ENCODE data around the gene SLC6A5.

Gene SLC6A5

DNA sequence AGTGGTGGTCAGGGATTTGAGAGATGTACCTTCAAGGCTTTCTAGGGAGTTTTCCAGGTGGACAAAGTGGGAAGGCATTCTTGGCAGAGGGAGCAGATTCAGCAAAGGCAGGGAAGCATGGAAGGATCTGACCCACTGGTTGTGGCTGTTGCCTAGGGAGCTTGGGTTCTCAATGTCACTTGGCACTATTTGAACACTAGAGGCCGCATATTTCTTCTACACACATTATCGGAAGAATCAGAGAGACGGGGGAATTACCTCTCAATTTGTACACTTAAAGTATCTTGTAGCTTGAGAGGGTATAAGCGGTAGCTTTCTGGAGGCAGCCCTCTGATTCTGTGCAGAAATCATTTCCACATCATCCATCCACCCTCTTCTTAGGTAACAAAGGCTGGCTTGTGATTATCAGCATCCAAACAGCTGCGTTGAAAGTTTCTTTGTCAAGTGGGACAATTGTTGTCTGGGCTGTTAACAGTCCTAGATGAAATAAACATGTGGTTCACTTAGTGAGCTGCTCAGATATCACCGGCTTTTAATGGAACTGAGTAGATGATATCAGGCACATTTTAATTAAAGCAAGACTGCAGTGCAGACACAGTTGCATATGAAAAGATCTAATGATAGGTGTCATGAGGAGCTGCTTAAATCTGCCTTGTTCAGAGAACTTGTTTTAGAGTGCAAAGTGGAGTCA is 72.6 kb downstream of the SLC6A5 start:
- H3K27ac ChIP-seq = no peak overlapping the region
- H3K9me3 ChIP-seq = no peaks in the 10 kb centered on the region
- no peaks in the 10 kb centered on the region for H3K4me1 ChIP-seq (ENCODE audit: control insufficient read depth in 1 of 2, insufficient read depth in 1 of 2, low read depth in 1 of 2, low read length in 1 of 2)
- H3K27me3 ChIP-seq = peaks cover 76% of the 10 kb centered on the region
- H3K36me3 ChIP-seq = no peaks in the 10 kb centered on the region
- H3K4me3 ChIP-seq (ENCODE audit: low read depth in 1 of 2, low read length in 1 of 2) = no peak overlapping the region
- TF ChIP-seq, protein P1, sequence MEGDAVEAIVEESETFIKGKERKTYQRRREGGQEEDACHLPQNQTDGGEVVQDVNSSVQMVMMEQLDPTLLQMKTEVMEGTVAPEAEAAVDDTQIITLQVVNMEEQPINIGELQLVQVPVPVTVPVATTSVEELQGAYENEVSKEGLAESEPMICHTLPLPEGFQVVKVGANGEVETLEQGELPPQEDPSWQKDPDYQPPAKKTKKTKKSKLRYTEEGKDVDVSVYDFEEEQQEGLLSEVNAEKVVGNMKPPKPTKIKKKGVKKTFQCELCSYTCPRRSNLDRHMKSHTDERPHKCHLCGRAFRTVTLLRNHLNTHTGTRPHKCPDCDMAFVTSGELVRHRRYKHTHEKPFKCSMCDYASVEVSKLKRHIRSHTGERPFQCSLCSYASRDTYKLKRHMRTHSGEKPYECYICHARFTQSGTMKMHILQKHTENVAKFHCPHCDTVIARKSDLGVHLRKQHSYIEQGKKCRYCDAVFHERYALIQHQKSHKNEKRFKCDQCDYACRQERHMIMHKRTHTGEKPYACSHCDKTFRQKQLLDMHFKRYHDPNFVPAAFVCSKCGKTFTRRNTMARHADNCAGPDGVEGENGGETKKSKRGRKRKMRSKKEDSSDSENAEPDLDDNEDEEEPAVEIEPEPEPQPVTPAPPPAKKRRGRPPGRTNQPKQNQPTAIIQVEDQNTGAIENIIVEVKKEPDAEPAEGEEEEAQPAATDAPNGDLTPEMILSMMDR (IDR thresholded peaks at IDR 0.05) = no peak

DNA sequence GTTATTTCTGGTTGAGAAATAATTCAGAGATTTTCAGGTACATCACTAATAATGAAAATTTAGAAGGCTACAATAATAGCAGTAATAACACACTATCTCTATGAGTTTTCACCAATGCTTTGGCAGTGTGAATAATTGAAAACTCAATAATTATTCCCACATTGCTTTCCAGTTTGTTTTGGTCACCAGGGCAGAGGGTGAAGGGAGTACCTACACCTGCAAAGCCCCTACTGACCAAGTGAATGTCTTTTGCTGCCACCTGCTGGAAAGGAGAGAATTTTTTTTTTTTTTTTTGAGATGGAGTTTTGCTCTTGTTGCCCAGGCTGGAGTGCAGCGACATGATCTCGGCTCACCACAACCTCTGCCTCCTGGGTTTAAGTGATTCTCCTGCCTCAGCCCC is 73.2 kb downstream of the SLC6A5 start:
- peaks cover 70% of the 10 kb centered on the region for H3K27me3 ChIP-seq

DNA sequence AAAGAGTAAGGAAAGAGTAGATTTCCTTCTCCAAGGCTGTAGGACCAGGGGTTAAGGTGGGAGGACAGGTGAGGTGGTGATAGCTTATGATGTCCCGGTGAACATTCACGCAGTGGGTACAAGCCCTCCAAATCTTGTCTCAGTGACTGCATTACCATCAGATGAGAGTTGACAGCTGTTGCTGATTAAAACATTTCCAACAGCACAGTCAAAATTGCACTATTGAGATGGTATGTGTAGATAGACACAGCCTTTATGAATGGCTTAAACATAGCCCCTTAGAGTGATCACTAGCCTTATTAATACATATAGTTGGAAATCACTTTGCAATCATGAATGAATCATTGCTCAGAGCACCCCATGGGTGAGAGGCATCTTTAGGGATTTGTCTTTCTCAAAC is 77.2 kb downstream of the SLC6A5 start:
- H3K27ac ChIP-seq = no peak overlapping the region
- no peak overlapping the region for H3K4me3 ChIP-seq (ENCODE audit: low read depth in 1 of 2, low read length in 1 of 2)
- H3K36me3 ChIP-seq = no peaks in the 10 kb centered on the region
- H3K4me1 ChIP-seq (ENCODE audit: control insufficient read depth in 1 of 2, insufficient read depth in 1 of 2, low read depth in 1 of 2, low read length in 1 of 2) = no peaks in the 10 kb centered on the region
- TF ChIP-seq, protein P1 (IDR thresholded peaks at IDR 0.05) = no peak
- H3K9me3 ChIP-seq = no peaks in the 10 kb centered on the region
- peaks cover 29% of the 10 kb centered on the region for H3K27me3 ChIP-seq

More for the DNA sequence above, 73.2 kb downstream of the SLC6A5 start:
- TF ChIP-seq, protein P1 (IDR thresholded peaks at IDR 0.05) = no peak
- Histone ChIP-seq H3K4me1 (ENCODE audit: control insufficient read depth in 1 of 2, insufficient read depth in 1 of 2, low read depth in 1 of 2, low read length in 1 of 2) (no peaks in the 10 kb centered on the region), H3K9me3 (no peaks in the 10 kb centered on the region), H3K36me3 (no peaks in the 10 kb centered on the region), H3K4me3 (ENCODE audit: low read depth in 1 of 2, low read length in 1 of 2) (no peak overlapping the region), H3K27ac (no peak overlapping the region)

DNA sequence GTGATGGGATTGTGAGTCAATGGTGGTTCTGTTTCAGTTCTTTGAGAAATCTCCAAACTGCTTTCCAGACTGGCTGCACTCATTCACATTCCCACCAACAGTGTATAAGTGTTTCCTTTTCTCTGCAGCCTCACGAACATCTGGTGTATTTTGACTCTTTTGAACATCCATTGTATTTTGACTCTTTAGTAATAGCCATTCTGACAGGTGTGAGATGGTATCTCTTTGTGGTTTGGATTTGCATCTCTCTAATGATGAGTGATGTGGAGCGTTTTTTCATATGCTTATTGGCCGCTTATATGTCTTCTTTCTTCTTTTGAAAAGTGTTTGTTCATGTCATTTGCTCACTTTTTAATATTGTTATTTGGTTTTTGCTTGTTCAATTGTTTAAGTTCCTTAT is 89.4 kb downstream of the SLC6A5 start:
- Histone ChIP-seq H3K4me1 (ENCODE audit: control insufficient read depth in 1 of 2, insufficient read depth in 1 of 2, low read depth in 1 of 2, low read length in 1 of 2) (no peaks in the 10 kb centered on the region), H3K9me3 (no peaks in the 10 kb centered on the region), H3K4me3 (ENCODE audit: low read depth in 1 of 2, low read length in 1 of 2) (no peak overlapping the region), H3K27ac (no peak overlapping the region), H3K36me3 (no peaks in the 10 kb centered on the region), H3K27me3 (no peaks in the 10 kb centered on the region)
- TF ChIP-seq, protein P1 (IDR thresholded peaks at IDR 0.05) = no peak

DNA sequence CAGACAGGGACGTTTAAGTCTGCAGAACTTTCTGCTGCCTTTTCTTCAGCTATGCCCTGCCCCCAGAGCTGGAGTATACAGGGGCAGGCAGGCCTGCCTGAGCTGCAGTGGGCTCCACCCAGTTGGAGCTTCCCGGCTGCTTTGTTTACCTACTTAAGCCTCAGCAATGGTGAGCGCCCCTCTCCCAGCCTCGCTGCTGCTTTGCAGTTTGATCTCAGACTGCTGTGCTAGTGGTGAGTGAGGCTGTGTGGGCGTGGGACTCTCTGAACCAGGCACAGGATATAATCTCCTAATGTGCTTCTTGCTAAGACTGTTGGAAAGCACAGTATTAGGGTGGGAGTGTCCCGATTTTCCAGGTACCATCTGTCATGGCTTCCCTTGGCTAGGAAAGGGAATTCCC is 108.5 kb downstream of the SLC6A5 start:
- TF ChIP-seq, protein P1 (IDR thresholded peaks at IDR 0.05) = no peak
- Histone ChIP-seq H3K27ac (no peak overlapping the region), H3K36me3 (no peaks in the 10 kb centered on the region), H3K27me3 (no peaks in the 10 kb centered on the region), H3K4me1 (ENCODE audit: control insufficient read depth in 1 of 2, insufficient read depth in 1 of 2, low read depth in 1 of 2, low read length in 1 of 2) (no peaks in the 10 kb centered on the region), H3K4me3 (ENCODE audit: low read depth in 1 of 2, low read length in 1 of 2) (no peak overlapping the region), H3K9me3 (no peaks in the 10 kb centered on the region)
